Stomach (tissue), 4 donors: ENCODE results near the gene KCNQ5.

Experiments used
- POLR2A ChIP-seq, 4 donors: fragments of 450-650 bp; IDR thresholded peaks; one replicate each; pipeline ENCODE4 v1.6.1; 2016; ENCODE audit warnings: antibody characterized with exemption in 4 of 4, control low read depth in 2 of 4, mild to moderate bottlenecking in 1 of 4, moderate library complexity in 1 of 4
- POLR2AphosphoS5 ChIP-seq, 3 donors: sonication (generic); formaldehyde crosslinking; IDR thresholded peaks; one replicate each; pipeline ENCODE4 v1.6.1; 2016; ENCODE audit warnings: antibody characterized with exemption in 3 of 3
- TF ChIP-seq, protein P1 (sequence below), 7 experiments: fragments of 450-650 bp in 4 of 7; fragments of 200-600 bp in 3 of 7; sonication (generic) in 3 of 7; IDR thresholded peaks; one replicate each; pipeline ENCODE4 v1.5.1; 2016 to 2019; ENCODE audit warnings: antibody characterized with exemption in 7 of 7, control low read depth in 2 of 7, mild to moderate bottlenecking in 1 of 7

DNA sequence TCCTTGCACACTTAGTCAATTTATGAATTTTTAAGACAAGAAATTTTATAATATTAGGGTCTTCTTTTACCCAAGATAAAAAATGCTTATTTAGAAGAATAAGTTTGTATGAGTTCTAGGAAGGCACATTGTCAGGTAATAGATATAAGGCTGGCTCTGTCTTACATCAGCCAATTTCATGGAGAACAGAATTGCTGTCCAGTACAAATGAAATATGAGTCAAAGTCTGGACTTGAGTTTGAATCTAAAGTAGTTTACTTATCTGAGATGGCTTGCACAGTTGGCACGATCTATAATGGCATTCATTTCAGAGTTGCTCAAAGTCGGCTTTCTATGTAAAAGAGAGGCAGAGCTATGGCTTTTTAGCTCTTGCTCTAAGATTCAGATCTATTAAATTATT is 228.2 kb downstream of the KCNQ5 start:
- TF ChIP-seq, protein P1, sequence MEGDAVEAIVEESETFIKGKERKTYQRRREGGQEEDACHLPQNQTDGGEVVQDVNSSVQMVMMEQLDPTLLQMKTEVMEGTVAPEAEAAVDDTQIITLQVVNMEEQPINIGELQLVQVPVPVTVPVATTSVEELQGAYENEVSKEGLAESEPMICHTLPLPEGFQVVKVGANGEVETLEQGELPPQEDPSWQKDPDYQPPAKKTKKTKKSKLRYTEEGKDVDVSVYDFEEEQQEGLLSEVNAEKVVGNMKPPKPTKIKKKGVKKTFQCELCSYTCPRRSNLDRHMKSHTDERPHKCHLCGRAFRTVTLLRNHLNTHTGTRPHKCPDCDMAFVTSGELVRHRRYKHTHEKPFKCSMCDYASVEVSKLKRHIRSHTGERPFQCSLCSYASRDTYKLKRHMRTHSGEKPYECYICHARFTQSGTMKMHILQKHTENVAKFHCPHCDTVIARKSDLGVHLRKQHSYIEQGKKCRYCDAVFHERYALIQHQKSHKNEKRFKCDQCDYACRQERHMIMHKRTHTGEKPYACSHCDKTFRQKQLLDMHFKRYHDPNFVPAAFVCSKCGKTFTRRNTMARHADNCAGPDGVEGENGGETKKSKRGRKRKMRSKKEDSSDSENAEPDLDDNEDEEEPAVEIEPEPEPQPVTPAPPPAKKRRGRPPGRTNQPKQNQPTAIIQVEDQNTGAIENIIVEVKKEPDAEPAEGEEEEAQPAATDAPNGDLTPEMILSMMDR (IDR thresholded peaks at IDR 0.05) = no peak
- TF ChIP-seq POLR2AphosphoS5 (IDR thresholded peaks at IDR 0.05) (no peak), POLR2A (IDR thresholded peaks at IDR 0.05) (no peak)
